SK-N-SH (cell line): ENCODE data around the gene WBP2NL.

Experiments
- CHD2 ChIP-seq: fragments of 150-350 bp; IDR thresholded peaks from 2 replicates; pipeline ENCODE4 v1.6.1; 2018; ENCODE audit warnings: low read length; ENCODE audit not compliant: partially characterized antibody
- MAX ChIP-seq: IDR thresholded peaks from 2 replicates; pipeline ENCODE4 v1.4.0; 2012; ENCODE audit warnings: low read depth
- NFIC ChIP-seq: IDR thresholded peaks from 2 replicates; pipeline ENCODE4 v1.4.0; 2012; ENCODE audit warnings: borderline replicate concordance
- RAD21 ChIP-seq: IDR thresholded peaks from 2 replicates; pipeline ENCODE4 v1.6.1; 2012; ENCODE audit warnings: mild to moderate bottlenecking, low read length
- RCOR1 ChIP-seq: fragments of 150-350 bp; IDR thresholded peaks from 2 replicates; pipeline ENCODE4 v1.6.1; 2017; ENCODE audit warnings: antibody characterized with exemption, low read length
- REST ChIP-seq: IDR thresholded peaks from 2 replicates; pipeline ENCODE4 v1.6.1; 2012; ENCODE audit warnings: mild to moderate bottlenecking, low read depth, low read length, moderate library complexity
- SIN3A ChIP-seq: IDR thresholded peaks from 2 replicates; pipeline ENCODE4 v1.6.1; 2012; ENCODE audit warnings: low read depth, mild to moderate bottlenecking, low read length, moderate library complexity, borderline replicate concordance
- SMC3 ChIP-seq: IDR thresholded peaks from 2 replicates; pipeline ENCODE4 v1.6.1; 2012; ENCODE audit warnings: low read depth, low read length, improper control_type of control experiment
- TEAD4 ChIP-seq: IDR thresholded peaks from 2 replicates; pipeline ENCODE4 v1.4.0; 2012; ENCODE audit warnings: mild to moderate bottlenecking, borderline replicate concordance; ENCODE audit not compliant: insufficient read depth
- YY1 ChIP-seq: IDR thresholded peaks from 2 replicates; pipeline ENCODE4 v1.4.0; 2012; ENCODE audit warnings: low read depth, mild to moderate bottlenecking
- TF ChIP-seq, protein P1 (sequence below): fragments of 200-600 bp; sonication (generic); IDR thresholded peaks from 2 replicates; pipeline ENCODE4 v1.6.1; 2017; ENCODE audit warnings: antibody characterized with exemption, mild to moderate bottlenecking, moderate library complexity
- TF ChIP-seq, protein P2 (sequence below): fragments of 150-350 bp; IDR thresholded peaks from 2 replicates; pipeline ENCODE4 v1.6.1; 2016; ENCODE audit warnings: mild to moderate bottlenecking, low read depth, low read length
- TF ChIP-seq, protein P3 (sequence below): fragments of 150-350 bp; IDR thresholded peaks from 2 replicates; pipeline ENCODE4 v1.6.1; 2017; ENCODE audit warnings: antibody characterized with exemption, low read length, low read depth, borderline replicate concordance
- TF ChIP-seq, protein P4 (sequence below): IDR thresholded peaks from 2 replicates; pipeline ENCODE4; 2012

DNA sequence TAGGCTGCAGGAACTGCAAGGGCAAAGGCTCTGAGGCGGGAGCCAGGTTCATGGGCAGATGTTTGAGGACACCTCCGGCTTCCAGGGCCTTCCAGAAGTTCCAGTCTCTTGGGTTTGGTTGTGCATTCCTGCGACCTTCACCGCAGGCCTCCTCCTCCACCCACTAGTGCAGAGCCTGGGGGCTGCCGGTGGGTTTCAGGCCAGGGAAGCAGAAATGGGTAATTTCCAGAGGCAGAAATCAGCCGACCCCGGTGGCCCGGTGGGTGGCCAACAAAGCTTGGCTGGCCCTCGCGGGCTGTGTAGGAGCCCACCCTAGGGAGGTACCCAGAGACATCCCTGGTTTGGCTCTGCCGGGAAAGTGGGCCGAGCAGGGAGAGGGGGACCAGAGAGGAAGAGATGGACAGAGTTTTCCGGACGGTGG, 75.0 kb downstream of the WBP2NL start:
- TF ChIP-seq, protein P1, sequence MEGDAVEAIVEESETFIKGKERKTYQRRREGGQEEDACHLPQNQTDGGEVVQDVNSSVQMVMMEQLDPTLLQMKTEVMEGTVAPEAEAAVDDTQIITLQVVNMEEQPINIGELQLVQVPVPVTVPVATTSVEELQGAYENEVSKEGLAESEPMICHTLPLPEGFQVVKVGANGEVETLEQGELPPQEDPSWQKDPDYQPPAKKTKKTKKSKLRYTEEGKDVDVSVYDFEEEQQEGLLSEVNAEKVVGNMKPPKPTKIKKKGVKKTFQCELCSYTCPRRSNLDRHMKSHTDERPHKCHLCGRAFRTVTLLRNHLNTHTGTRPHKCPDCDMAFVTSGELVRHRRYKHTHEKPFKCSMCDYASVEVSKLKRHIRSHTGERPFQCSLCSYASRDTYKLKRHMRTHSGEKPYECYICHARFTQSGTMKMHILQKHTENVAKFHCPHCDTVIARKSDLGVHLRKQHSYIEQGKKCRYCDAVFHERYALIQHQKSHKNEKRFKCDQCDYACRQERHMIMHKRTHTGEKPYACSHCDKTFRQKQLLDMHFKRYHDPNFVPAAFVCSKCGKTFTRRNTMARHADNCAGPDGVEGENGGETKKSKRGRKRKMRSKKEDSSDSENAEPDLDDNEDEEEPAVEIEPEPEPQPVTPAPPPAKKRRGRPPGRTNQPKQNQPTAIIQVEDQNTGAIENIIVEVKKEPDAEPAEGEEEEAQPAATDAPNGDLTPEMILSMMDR = no peak
- no peak for TF ChIP-seq TEAD4
- TF ChIP-seq, protein P2, sequence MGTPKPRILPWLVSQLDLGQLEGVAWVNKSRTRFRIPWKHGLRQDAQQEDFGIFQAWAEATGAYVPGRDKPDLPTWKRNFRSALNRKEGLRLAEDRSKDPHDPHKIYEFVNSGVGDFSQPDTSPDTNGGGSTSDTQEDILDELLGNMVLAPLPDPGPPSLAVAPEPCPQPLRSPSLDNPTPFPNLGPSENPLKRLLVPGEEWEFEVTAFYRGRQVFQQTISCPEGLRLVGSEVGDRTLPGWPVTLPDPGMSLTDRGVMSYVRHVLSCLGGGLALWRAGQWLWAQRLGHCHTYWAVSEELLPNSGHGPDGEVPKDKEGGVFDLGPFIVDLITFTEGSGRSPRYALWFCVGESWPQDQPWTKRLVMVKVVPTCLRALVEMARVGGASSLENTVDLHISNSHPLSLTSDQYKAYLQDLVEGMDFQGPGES = no peak
- no peak for TF ChIP-seq YY1
- TF ChIP-seq, protein P3, sequence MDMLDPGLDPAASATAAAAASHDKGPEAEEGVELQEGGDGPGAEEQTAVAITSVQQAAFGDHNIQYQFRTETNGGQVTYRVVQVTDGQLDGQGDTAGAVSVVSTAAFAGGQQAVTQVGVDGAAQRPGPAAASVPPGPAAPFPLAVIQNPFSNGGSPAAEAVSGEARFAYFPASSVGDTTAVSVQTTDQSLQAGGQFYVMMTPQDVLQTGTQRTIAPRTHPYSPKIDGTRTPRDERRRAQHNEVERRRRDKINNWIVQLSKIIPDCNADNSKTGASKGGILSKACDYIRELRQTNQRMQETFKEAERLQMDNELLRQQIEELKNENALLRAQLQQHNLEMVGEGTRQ = no peak
- TF ChIP-seq REST = no peak
- TF ChIP-seq RAD21 = no peak
- no peak for TF ChIP-seq SMC3
- TF ChIP-seq, protein P4, sequence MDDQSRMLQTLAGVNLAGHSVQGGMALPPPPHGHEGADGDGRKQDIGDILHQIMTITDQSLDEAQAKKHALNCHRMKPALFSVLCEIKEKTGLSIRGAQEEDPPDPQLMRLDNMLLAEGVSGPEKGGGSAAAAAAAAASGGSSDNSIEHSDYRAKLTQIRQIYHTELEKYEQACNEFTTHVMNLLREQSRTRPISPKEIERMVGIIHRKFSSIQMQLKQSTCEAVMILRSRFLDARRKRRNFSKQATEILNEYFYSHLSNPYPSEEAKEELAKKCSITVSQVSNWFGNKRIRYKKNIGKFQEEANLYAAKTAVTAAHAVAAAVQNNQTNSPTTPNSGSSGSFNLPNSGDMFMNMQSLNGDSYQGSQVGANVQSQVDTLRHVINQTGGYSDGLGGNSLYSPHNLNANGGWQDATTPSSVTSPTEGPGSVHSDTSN = no peak
- TF ChIP-seq MAX = no peak
- no peak for TF ChIP-seq SIN3A
- no peak for TF ChIP-seq RCOR1
- TF ChIP-seq CHD2 = no peak
- TF ChIP-seq NFIC = no peak
